Activated CD4-positive, alpha-beta T cell treated with anti-CD3 and anti-CD28 coated beads, Interleukin-2, amount 10 ng/mL, durations not matched to agents 24 days and 14 days (primary cell): Measurements from ENCODE around the gene UBE2I. TPM values are rescaled to one million over a fixed set of nuclear protein-coding genes. Genes with fewer than 3 reads are reported as not detected.

ENCODE experiments used
- DNase-seq: peaks from one replicate; pipeline ENCODE4 v3.0.0; 2022
- H3K27ac Mint-ChIP-seq: one replicate; pipeline ENCODE4 v1.8.0; 2022; ENCODE audit warnings: mild to moderate bottlenecking, mixed read lengths
- H3K27me3 Mint-ChIP-seq: one replicate; pipeline ENCODE4 v1.8.0; 2022; ENCODE audit warnings: mixed read lengths
- H3K36me3 Mint-ChIP-seq: one replicate; pipeline ENCODE4 v1.8.0; 2022; ENCODE audit warnings: low read depth, mild to moderate bottlenecking, mixed read lengths
- H3K4me1 Mint-ChIP-seq: one replicate; pipeline ENCODE4 v1.8.0; 2021; ENCODE audit warnings: mixed read lengths
- H3K4me3 Mint-ChIP-seq: one replicate; pipeline ENCODE4 v1.8.0; 2022; ENCODE audit warnings: mild to moderate bottlenecking, moderate library complexity, mixed read lengths
- H3K9me3 Mint-ChIP-seq: one replicate; pipeline ENCODE4 v1.8.0; 2021; ENCODE audit warnings: mixed read lengths
- intact Hi-C: fragments of 100-400 bp; cut with micrococcal nuclease; formaldehyde crosslinking; loops from one replicate; pipeline ENCODE4 v1.15.1; 2023
- total RNA-seq: library from RNA; stranded (reverse); gene quantifications from 2 replicates; pipeline ENCODE4 v1.2.3, GENCODE V29; 2022

The UBE2I gene
- total RNA-seq, 1 donor from 2014 or later, result 278 TPM

DNA sequence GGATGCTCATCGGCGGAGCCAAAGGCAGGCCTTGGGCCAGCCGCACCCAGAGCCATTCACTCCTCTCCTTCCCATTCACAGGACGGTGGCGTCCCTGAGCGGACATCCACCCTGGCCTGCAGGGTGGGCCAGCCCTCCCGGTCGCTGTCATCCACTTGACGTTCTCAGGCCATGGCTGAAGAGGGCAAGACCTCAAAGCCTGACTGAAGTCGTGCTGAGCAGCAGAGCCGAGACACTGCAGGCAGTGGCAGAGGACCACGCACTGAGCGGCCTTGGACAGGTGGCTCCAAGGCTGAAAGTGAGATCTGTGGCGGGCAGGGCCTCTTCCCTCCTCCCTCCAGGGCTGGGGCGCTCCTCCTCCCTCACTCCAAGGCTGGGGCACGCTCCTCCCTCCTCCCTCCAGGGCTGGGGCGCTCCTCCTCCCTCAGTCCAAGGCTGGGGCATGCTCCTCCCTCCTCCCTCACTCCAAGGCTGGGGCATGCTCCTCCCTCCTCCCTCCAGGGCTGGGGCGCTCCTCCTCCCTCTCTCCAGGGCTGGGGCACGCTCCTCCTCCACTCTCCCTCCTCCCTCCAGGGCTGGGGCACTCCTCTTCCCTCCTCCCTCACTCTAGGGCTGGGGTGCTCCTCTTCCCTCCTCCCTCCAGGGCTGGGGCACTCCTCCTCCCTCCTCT is 66.4 kb downstream of the UBE2I start:
- Mint-ChIP-seq H3K36me3 (peaks cover 7% of the 10 kb centered on the region), H3K27ac (no peak overlapping the region), H3K9me3 (no peaks in the 10 kb centered on the region), H3K27me3 (no peaks in the 10 kb centered on the region), H3K4me1 (peaks cover 13% of the 10 kb centered on the region), H3K4me3 (no peak overlapping the region)
- intact Hi-C loops, result no loop called here
- no peak for DNase-seq

Other genes with a start within 250 kb of the UBE2I start
- gene SSTR5, start 236.9 kb upstream of the UBE2I start, total RNA-seq, result not detected in 2 replicates
- gene C1QTNF8, start 213.4 kb upstream of the UBE2I start, total RNA-seq, result not detected in 2 replicates
- 0.05 and 0.07 TPM in 2 replicates for gene CACNA1H, start 156.5 kb upstream of the UBE2I start, total RNA-seq
- not detected in 2 replicates for gene TPSG1, start 84.4 kb upstream of the UBE2I start, total RNA-seq
- gene TPSB2, start 79.5 kb upstream of the UBE2I start, total RNA-seq, result not detected in 2 replicates
- gene TPSAB1, start 68.9 kb upstream of the UBE2I start, total RNA-seq, result not detected in 2 replicates
- gene TPSD1, start 53.6 kb upstream of the UBE2I start, total RNA-seq, result not detected in 2 replicates
- 0.30 TPM in 1 of 2 replicates, not detected in the other for gene BAIAP3, start 24.0 kb downstream of the UBE2I start, total RNA-seq
- 81.5 and 88.2 TPM in 2 replicates for gene TSR3, start 42.2 kb downstream of the UBE2I start, total RNA-seq
- 23.3 and 23.9 TPM in 2 replicates for gene GNPTG, start 42.3 kb downstream of the UBE2I start, total RNA-seq
- 38.4 and 43.9 TPM in 2 replicates for gene UNKL, start 105.1 kb downstream of the UBE2I start, total RNA-seq
- 22.3 and 24.6 TPM in 2 replicates for gene UQCC4, start 111.1 kb downstream of the UBE2I start, total RNA-seq
- not detected in 2 replicates for gene PERCC1, start 121.4 kb downstream of the UBE2I start, total RNA-seq
- gene CCDC154, start 134.9 kb downstream of the UBE2I start, total RNA-seq, result 1.3 and 2.3 TPM in 2 replicates
- gene CLCN7, start 165.4 kb downstream of the UBE2I start, total RNA-seq, result 56.5 and 58.0 TPM in 2 replicates
- gene PTX4, start 179.3 kb downstream of the UBE2I start, total RNA-seq, result not detected in 2 replicates
- gene TELO2, start 183.7 kb downstream of the UBE2I start, total RNA-seq, result 91.4 and 101 TPM in 2 replicates
- gene TMEM204, start 224.0 kb downstream of the UBE2I start, total RNA-seq, result 19.9 and 20.8 TPM in 2 replicates